ENCODE results near the gene MAN2A2.

MAN2A2 gene

DNA sequence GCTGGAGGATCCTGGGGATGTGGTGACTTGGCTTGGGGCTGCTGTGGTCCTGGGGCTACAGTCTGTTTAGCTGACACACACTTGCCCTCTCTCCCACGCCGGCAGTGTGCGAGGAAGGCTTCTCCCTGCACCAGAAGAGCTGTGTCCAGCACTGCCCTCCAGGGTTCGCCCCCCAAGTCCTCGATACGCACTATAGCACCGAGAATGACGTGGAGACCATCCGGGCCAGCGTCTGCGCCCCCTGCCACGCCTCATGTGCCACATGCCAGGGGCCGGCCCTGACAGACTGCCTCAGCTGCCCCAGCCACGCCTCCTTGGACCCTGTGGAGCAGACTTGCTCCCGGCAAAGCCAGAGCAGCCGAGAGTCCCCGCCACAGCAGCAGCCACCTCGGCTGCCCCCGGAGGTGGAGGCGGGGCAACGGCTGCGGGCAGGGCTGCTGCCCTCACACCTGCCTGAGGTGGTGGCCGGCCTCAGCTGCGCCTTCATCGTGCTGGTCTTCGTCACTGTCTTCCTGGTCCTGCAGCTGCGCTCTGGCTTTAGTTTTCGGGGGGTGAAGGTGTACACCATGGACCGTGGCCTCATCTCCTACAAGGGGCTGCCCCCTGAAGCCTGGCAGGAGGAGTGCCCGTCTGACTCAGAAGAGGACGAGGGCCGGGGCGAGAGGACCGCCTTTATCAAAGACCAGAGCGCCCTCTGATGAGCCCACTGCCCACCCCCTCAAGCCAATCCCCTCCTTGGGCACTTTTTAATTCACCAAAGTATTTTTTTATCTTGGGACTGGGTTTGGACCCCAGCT, 21.7 kb upstream of the MAN2A2 start:
- TF ChIP-seq, protein P1, sequence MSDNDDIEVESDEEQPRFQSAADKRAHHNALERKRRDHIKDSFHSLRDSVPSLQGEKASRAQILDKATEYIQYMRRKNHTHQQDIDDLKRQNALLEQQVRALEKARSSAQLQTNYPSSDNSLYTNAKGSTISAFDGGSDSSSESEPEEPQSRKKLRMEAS (IDR thresholded peaks at IDR 0.05), result no peak
- TF ChIP-seq FOXM1 (IDR thresholded peaks at IDR 0.05; ENCODE audit: borderline replicate concordance, low read depth) (no peak), CEBPB (IDR thresholded peaks at IDR 0.05) (no peak), TCF12 (IDR thresholded peaks at IDR 0.05; ENCODE audit: low read depth) (no peak), TAF1 (IDR thresholded peaks at IDR 0.05; ENCODE audit: low read depth) (no peak), YY1 (IDR thresholded peaks at IDR 0.05; ENCODE audit: low read depth) (no peak), EP300 (IDR thresholded peaks at IDR 0.05; ENCODE audit: borderline replicate concordance) (no peak), CREB1 (IDR thresholded peaks at IDR 0.05; ENCODE audit: low read depth) (no peak), EGR1 (IDR thresholded peaks at IDR 0.05) (no peak), ZBTB7A (IDR thresholded peaks at IDR 0.05; ENCODE audit: low read depth) (no peak), TEAD4 (IDR thresholded peaks at IDR 0.05) (no peak), NFIC (IDR thresholded peaks at IDR 0.05) (no peak), RAD21 (IDR thresholded peaks at IDR 0.05; ENCODE audit: low read depth) (no peak), REST (IDR thresholded peaks at IDR 0.05; ENCODE audit: low read depth) (no peak)
- TF ChIP-seq, protein P2, sequence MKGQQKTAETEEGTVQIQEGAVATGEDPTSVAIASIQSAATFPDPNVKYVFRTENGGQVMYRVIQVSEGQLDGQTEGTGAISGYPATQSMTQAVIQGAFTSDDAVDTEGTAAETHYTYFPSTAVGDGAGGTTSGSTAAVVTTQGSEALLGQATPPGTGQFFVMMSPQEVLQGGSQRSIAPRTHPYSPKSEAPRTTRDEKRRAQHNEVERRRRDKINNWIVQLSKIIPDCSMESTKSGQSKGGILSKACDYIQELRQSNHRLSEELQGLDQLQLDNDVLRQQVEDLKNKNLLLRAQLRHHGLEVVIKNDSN (IDR thresholded peaks at IDR 0.05), result no peak

DNA sequence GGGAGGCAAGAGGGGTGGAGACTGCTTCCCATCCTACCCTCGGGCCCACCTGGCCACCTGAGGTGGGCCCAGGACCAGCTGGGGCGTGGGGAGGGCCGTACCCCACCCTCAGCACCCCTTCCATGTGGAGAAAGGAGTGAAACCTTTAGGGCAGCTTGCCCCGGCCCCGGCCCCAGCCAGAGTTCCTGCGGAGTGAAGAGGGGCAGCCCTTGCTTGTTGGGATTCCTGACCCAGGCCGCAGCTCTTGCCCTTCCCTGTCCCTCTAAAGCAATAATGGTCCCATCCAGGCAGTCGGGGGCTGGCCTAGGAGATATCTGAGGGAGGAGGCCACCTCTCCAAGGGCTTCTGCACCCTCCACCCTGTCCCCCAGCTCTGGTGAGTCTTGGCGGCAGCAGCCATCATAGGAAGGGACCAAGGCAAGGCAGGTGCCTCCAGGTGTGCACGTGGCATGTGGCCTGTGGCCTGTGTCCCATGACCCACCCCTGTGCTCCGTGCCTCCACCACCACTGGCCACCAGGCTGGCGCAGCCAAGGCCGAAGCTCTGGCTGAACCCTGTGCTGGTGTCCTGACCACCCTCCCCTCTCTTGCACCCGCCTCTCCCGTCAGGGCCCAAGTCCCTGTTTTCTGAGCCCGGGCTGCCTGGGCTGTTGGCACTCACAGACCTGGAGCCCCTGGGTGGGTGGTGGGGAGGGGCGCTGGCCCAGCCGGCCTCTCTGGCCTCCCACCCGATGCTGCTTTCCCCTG, 21.0 kb upstream of the MAN2A2 start:
- TF ChIP-seq REST (IDR thresholded peaks at IDR 0.05; ENCODE audit: low read depth), result no peak
- TF ChIP-seq EGR1 (IDR thresholded peaks at IDR 0.05), result no peak
- TF ChIP-seq, protein P2 (IDR thresholded peaks at IDR 0.05), result no peak
- TF ChIP-seq ZBTB7A (IDR thresholded peaks at IDR 0.05; ENCODE audit: low read depth), result no peak
- TF ChIP-seq TCF12 (IDR thresholded peaks at IDR 0.05; ENCODE audit: low read depth), result no peak
- TF ChIP-seq RAD21 (IDR thresholded peaks at IDR 0.05; ENCODE audit: low read depth), result no peak
- TF ChIP-seq EP300 (IDR thresholded peaks at IDR 0.05; ENCODE audit: borderline replicate concordance), result no peak

GRCh38 chr15:90882781-90883525, 20.1 kb upstream of the MAN2A2 start:
- no peak for TF ChIP-seq NFIC (IDR thresholded peaks at IDR 0.05)
- TF ChIP-seq TAF1 (IDR thresholded peaks at IDR 0.05; ENCODE audit: low read depth), result no peak
- TF ChIP-seq CEBPB (IDR thresholded peaks at IDR 0.05), result no peak
- TF ChIP-seq TEAD4 (IDR thresholded peaks at IDR 0.05), result no peak
- TF ChIP-seq, protein P1 (IDR thresholded peaks at IDR 0.05), result no peak
- no peak for TF ChIP-seq TCF12 (IDR thresholded peaks at IDR 0.05; ENCODE audit: low read depth)
- TF ChIP-seq, protein P2 (IDR thresholded peaks at IDR 0.05), result no peak
- TF ChIP-seq CREB1 (IDR thresholded peaks at IDR 0.05; ENCODE audit: low read depth), result no peak
- TF ChIP-seq ZBTB7A (IDR thresholded peaks at IDR 0.05; ENCODE audit: low read depth), result no peak
- TF ChIP-seq RAD21 (IDR thresholded peaks at IDR 0.05; ENCODE audit: low read depth), result no peak
- no peak for TF ChIP-seq YY1 (IDR thresholded peaks at IDR 0.05; ENCODE audit: low read depth)
- no peak for TF ChIP-seq REST (IDR thresholded peaks at IDR 0.05; ENCODE audit: low read depth)
- TF ChIP-seq EP300 (IDR thresholded peaks at IDR 0.05; ENCODE audit: borderline replicate concordance), result no peak
